Left cardiac atrium (tissue), 4 donors: ENCODE measurements around the gene LAMA4. TPM values are rescaled to one million over a fixed set of nuclear protein-coding genes. Genes with fewer than 3 reads are reported as not detected.
A peak's percentile ranks its signal among the peaks of the same experiment; 100 is the strongest.
"Not testable (repeated sequence)": the region's sequence is repeated elsewhere in the genome, so short reads cannot be mapped to it uniquely, and the experiment has no call there.

Experiments used
- ATAC-seq, 2 donors: fragments of 200-7000 bp; cut with Tn5 transposase; one replicate each; pipeline ENCODE4 v1.9.1; 2020; ENCODE audit warnings: mild to moderate bottlenecking in 2 of 2, moderate library complexity in 2 of 2
- DNase-seq: peaks from one replicate; pipeline ENCODE4 v3.0.0-alpha.2; 2020
- intact Hi-C, 2 donors: fragments of 100-400 bp; cut with DNase I; formaldehyde crosslinking; loops; one replicate each; pipeline versions ENCODE4 v1.14.1 to v1.15.1; 2022 to 2023
- total RNA-seq, 2 donors: library from RNA; stranded (reverse); fragmentation: NEBNext Ultra II Directional; extraction: Animal tissue kit (Norgen Biotek cat#: 25700); gene quantifications; one replicate each; pipeline ENCODE4 v1.2.1, GENCODE V29; 2021
- donor health status: DM: no; HTN: yes; CAD: no.
- donor health status: DM: no; HTN: yes; CAD: no; lungs with severe emphysema.
- donor health status: DM: yes; HTN: yes; CAD: no.
- donor health status: Dilated cardiomyopathy.

LAMA4 gene
- total RNA-seq, 2 donors from 2014 or later, result 63.7 to 87.8 TPM

- ATAC-seq, DNase-seq, intact Hi-C loops: not testable (repeated sequence)
Observed at GRCh38 chr6:112200185-112200914, 54.0 kb downstream of the LAMA4 start.

GRCh38 chr6:112199001-112199403 is 55.4 kb downstream of the LAMA4 start:
- intact Hi-C loops, result no loop called here
- ATAC-seq, result peak in 1 of 2 donors; percentile 59
- no peak for DNase-seq

GRCh38 chr6:112198582-112198981 is 55.8 kb downstream of the LAMA4 start:
- no peak for DNase-seq
- intact Hi-C loops, result no loop called here
- peak in 1 of 2 donors; percentile 24 for ATAC-seq

GRCh38 chr6:112197636-112198035 is 56.7 kb downstream of the LAMA4 start:
- no peak for DNase-seq
- ATAC-seq, result peak; percentile 28 to 30
- intact Hi-C loops, result no loop called here

GRCh38 chr6:112196306-112196705 is 58.1 kb downstream of the LAMA4 start:
- no peak for DNase-seq
- no peak for ATAC-seq
- intact Hi-C loops, result no loop called here

GRCh38 chr6:112195166-112195565 is 59.2 kb downstream of the LAMA4 start:
- intact Hi-C loops, result no loop called here
- no peak for ATAC-seq
- DNase-seq, result no peak

DNA sequence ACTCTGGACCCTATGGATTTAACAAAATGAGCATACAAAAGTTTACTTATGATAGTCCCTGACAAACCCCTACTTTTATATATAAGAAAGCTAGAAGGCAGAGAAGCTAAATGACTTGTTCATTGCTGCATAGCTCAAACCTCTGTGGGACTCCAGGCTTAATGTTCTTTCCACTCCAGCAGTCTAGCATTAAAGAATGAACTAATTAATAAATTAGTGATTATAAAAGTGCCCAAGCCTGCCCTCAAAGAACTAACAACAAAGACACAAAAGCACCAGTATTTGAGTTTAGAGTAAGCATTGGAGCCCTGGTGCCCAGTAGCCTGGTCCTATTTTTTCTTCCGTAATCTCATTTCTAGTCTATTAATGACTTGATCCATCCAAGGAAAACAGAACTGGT is 59.9 kb downstream of the LAMA4 start:
- intact Hi-C loops, result no loop called here
- no peak for DNase-seq
- ATAC-seq, result no peak

DNA sequence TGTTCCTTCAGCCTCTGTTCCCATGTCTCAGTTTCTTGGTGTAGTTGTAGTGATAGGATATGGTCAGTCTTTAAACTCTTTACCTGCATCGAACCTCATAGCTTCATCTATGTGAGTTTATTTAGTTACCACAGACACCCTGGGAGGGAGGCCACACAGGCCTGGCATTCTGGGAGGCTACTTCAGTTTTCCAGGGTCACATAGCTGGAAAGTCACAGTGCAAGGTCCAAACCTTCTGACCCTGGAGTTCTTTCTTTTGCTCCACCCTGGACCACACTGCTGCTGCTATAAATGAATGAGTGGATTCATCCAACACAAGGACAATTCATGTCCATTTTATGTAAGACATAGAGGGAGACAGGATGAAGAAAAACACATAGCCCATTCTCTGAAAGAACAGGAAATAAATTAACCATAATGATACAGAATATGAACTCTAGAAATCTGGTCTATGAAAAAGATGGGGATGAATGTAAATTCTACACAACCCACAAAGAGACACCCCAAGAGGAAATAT is 60.8 kb downstream of the LAMA4 start:
- intact Hi-C loops, result no loop called here
- DNase-seq, result no peak
- ATAC-seq, result no peak

DNA sequence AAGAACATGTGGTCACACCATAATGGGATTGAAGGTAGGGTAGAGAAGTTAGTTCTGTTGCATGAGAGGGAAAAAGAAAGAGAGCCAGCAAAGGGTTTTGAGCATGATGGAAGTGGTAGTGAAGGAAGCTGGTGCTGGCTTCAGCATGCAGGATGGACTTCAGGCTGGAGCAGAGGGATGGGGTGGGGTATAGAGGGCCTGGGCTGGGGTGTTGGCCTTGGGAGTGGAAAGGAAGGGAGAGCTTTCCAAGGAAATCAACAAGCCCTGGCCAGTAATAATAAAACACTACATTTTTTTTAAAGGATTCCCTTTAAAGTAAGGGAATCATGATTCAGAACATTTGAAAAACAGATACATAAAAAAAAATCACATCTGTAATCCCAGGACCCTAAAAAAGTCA is 61.2 kb downstream of the LAMA4 start:
- intact Hi-C loops, result no loop called here
- DNase-seq, result peak; percentile 26
- ATAC-seq, result peak in 1 of 2 donors; percentile 69

- intact Hi-C loops, result no loop called here
- ATAC-seq, result no peak
- no peak for DNase-seq
Observed at GRCh38 chr6:112191509-112192020, 62.8 kb downstream of the LAMA4 start.

GRCh38 chr6:112190164-112190563 is 64.2 kb downstream of the LAMA4 start:
- DNase-seq (no peak), ATAC-seq (no peak)
- intact Hi-C loops, result no loop called here

DNA sequence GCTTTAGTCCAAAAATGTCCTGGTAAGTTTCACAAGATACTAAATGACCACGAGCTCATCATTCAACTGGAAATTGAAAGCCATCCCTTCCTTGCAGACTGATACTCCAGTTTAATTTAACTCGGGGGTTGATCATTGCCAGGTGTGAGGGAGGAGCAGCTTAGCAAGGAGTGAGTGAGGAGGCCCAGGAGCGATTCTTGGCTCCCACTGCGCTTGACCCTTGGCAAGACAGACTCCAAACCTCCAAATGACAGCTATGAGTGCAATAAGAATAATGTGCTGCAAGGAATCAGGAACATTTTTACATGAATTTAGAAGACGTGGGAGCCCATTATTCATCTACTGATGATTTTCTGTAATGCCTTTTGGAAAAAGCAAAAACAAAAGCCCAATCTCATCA is 64.9 kb downstream of the LAMA4 start:
- ATAC-seq (peak; percentile 42 to 52), DNase-seq (no peak)
- intact Hi-C loops, result loop anchor here (10.0 kb wide), 2 partner anchors 65 to 95 kb away; partner anchors contain the start of gene LAMA4 (in 1 of the 2)

- intact Hi-C loops, result loop anchor here (10.0 kb wide), 2 partner anchors 66 to 96 kb away; partner anchors contain the start of gene LAMA4 (in 1 of the 2)
- DNase-seq (no peak), ATAC-seq (no peak)
Observed at GRCh38 chr6:112188906-112189305, 65.5 kb downstream of the LAMA4 start.

GRCh38 chr6:112187736-112188135 is 66.6 kb downstream of the LAMA4 start:
- intact Hi-C loops, result loop anchor here (10.0 kb wide), 2 partner anchors 67 to 97 kb away; partner anchors contain the start of gene LAMA4 (in 1 of the 2)
- peak; percentile 38 for DNase-seq
- peak; percentile 89 to 95 for ATAC-seq

DNA sequence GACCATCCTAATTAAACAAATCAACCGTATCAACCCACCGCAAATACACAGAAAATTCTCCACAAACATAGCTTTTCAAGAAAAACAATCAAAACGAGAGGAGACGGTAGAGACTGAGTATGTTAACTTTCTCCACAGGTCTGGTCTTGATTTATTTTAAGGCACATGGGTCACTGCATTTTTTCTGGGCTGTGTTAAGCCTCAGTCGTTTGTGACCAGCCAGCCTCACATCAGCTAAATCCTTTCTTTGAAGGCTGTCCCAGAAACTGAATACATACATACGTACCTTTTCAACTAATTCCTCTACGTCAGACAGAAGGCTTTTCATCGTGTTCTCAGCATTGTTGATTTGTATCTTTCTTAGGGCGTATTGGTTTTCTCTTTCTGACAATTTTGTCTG is 69.4 kb downstream of the LAMA4 start:
- ATAC-seq (no peak), DNase-seq (no peak)
- intact Hi-C loops, result loop anchor here (5.0 to 10.0 kb wide), 3 partner anchors 70 to 187 kb away; partner anchors contain the start of gene LAMA4 (in 1 of the 2)

GRCh38 chr6:112183271-112183671 is 71.1 kb downstream of the LAMA4 start:
- DNase-seq (no peak), ATAC-seq (no peak)
- intact Hi-C loops, result loop anchor here (5.0 to 10.0 kb wide), 3 partner anchors 72 to 189 kb away; partner anchors contain the start of gene LAMA4 (in 1 of the 2)

DNA sequence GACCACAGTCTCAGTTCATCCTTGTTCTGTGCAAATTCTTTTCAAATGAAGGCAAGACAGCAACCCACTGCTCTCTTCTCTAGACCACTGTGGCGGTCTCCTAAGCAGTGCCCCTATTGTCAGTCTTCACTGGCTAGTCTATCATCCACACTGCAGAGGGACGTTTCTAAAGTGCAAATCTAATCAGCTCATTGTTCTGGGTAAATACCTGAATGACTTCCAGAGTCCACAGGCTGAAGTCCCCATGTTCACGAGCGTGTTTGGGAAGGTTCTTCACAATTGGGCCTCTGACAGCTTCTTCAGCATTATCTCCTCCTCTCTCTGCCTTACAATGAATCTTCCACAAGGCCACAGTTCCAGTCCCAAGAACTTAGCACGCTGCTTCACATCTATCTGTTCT is 73.2 kb downstream of the LAMA4 start:
- DNase-seq (no peak), ATAC-seq (no peak)
- intact Hi-C loops, result loop anchor here (5.0 to 10.0 kb wide), 3 partner anchors 74 to 191 kb away; partner anchors contain the start of gene LAMA4 (in 1 of the 2)

DNA sequence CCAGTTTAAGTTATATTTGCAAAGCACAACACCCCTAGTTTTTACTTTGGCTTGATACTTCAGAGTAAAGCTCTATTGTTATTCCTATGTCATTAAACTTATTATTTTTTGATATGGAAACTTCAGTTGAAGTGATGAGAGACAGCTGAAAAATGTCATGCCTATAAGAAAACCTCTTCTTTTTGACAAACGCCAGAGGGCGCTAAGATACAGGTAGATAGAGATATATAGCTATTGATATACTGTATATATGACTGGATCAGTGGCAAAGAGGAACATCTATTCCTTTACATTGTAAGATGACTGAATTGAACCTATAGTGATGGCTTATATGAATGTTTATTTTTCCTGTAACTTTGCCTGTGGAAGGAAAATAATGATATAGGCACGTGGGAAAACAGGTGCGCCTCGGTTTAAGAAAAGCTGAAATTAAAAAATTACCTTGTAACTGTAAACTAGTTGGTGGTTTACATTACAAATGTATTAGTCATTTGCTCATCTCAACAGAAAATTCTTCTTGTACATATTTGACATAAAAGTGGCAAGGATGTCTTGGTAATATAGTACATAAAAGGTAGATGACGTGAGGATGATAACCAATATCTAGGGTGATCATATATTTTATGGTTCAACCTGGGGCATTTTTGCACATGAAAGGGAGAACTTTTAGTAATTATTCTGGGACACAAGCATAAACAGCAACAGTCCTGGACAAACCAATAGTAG is 74.1 kb downstream of the LAMA4 start:
- ATAC-seq, result peak; percentile 57 to 64
- intact Hi-C loops, result loop anchor here (1.0 to 10.0 kb wide), 4 partner anchors 75 to 192 kb away; partner anchors contain the start of gene LAMA4 (in 1 of the 2)
- DNase-seq, result peak; percentile 34

DNA sequence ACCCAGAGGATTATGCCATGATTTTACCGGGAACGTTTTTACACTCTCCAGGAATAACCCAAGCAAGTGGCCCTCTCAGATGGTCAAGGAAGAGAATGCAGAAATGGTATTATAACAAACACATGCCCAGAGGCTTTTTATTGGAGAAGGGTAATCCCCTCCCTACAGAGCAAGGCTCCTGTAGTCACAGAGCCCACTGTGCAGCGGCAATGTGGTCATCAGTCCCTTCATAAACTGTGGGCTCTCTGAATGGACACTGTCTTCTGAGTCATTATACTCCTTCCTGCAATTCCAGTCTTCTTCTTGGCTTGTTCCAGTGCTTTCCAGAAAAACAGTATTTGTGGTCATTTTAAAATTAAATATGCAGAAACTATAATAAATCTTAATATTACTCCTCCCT is 74.7 kb downstream of the LAMA4 start:
- DNase-seq (no peak), ATAC-seq (peak in 1 of 2 donors; percentile 33)
- intact Hi-C loops, result loop anchor here (1.0 to 10.0 kb wide), 5 partner anchors 75 to 193 kb away; partner anchors contain the start of gene LAMA4 (in 1 of the 2)
